IMR-90 (cell line): ENCODE measurements around the gene NRP1. TPM values are rescaled to one million over a fixed set of nuclear protein-coding genes. Genes with fewer than 3 reads are reported as not detected.
A peak's percentile ranks its signal among the peaks of the same experiment; 100 is the strongest.

ENCODE experiments used
- ATAC-seq: fragments of 200-7000 bp; cut with Tn5 transposase; 2 replicates; pipeline ENCODE4 v1.9.1; 2020; ENCODE audit warnings: low read depth, mild to moderate bottlenecking, moderate library complexity
- BruUV-seq: library from RNA; stranded (reverse); fragments of 400-500 nt; replicated peaks from 2 replicates; lab custom pipeline; 2021; lab: Mats Ljungman, UMichigan
- CTCF ChIA-PET: fragments of 300-600 bp; formaldehyde crosslinking; extraction: SDS; loops from one replicate; lab custom pipeline; 2021; ENCODE audit warnings: antibody characterized with exemption; lab: Yijun Ruan, JAX
- POLR2A ChIA-PET: fragments of 300-600 bp; sonication (Branson Sonifier 250); formaldehyde crosslinking; loops from one replicate; lab custom pipeline; 2022; ENCODE audit warnings: antibody characterized with exemption; ENCODE audit not compliant: unreplicated experiment; lab: Charles Lee
- DNase-seq: peaks from one replicate; pipeline ENCODE4 v3.0.0; 2013
- H2AFZ ChIP-seq: replicated peaks from 2 replicates; pipeline ENCODE3; 2013; ENCODE audit warnings: low read length, mild to moderate bottlenecking; ENCODE audit not compliant: poor library complexity
- H2AK5ac ChIP-seq: 2 replicates; pipeline ENCODE4 v1.6.1; 2013; ENCODE audit warnings: low read depth, low read length, inconsistent platforms
- H2AK9ac ChIP-seq: replicated peaks from 2 replicates; pipeline ENCODE3; 2013; ENCODE audit warnings: mild to moderate bottlenecking, low read depth, low read length, moderate library complexity; ENCODE audit not compliant: poor library complexity
- H2BK120ac ChIP-seq: 2 replicates; pipeline ENCODE4 v1.6.1; 2013; ENCODE audit warnings: low read depth, low read length, inconsistent platforms
- H2BK15ac ChIP-seq: 3 replicates; pipeline ENCODE4 v1.6.1; 2013; ENCODE audit warnings: low read depth, low read length, inconsistent platforms
- H2BK20ac ChIP-seq: 2 replicates; pipeline ENCODE4 v1.6.1; 2013; ENCODE audit warnings: low read depth, mild to moderate bottlenecking, inconsistent platforms, low read length, moderate library complexity
- H2BK5ac ChIP-seq: 2 replicates; pipeline ENCODE4 v1.6.1; 2013; ENCODE audit warnings: mild to moderate bottlenecking, low read depth, low read length, inconsistent platforms; ENCODE audit not compliant: poor library complexity, severe bottlenecking
- H3K14ac ChIP-seq: replicated peaks from 2 replicates; pipeline ENCODE4 v1.6.1; 2013; ENCODE audit warnings: low read depth, low read length, inconsistent platforms
- H3K18ac ChIP-seq: 2 replicates; pipeline ENCODE4 v1.6.1; 2013; ENCODE audit warnings: low read depth, low read length, control low read depth
- H3K23ac ChIP-seq: 2 replicates; pipeline ENCODE4 v1.6.1; 2013; ENCODE audit warnings: low read depth, low read length, inconsistent platforms
- H3K27ac ChIP-seq: 2 replicates; pipeline ENCODE4 v1.5.1; 2013; ENCODE audit warnings: mild to moderate bottlenecking, control low read depth, low read length; ENCODE audit not compliant: insufficient read depth
- H3K27me3 ChIP-seq: 2 replicates; pipeline ENCODE4 v1.6.1; 2013; ENCODE audit warnings: low read length; ENCODE audit not compliant: control insufficient read depth, insufficient read depth
- H3K36me3 ChIP-seq: 2 replicates; pipeline ENCODE4 v1.6.1; 2013; ENCODE audit warnings: low read length, mixed read lengths; ENCODE audit not compliant: control insufficient read depth, insufficient read depth
- H3K4ac ChIP-seq: 2 replicates; pipeline ENCODE4 v1.6.1; 2013; ENCODE audit warnings: low read depth, low read length, inconsistent platforms
- H3K4me1 ChIP-seq: 2 replicates; pipeline ENCODE4 v1.6.1; 2013; ENCODE audit warnings: low read length, mixed read lengths; ENCODE audit not compliant: control insufficient read depth, insufficient read depth
- H3K4me2 ChIP-seq: 2 replicates; pipeline ENCODE4 v1.6.1; 2013; ENCODE audit warnings: low read depth, mild to moderate bottlenecking, control low read depth, low read length, moderate library complexity
- H3K4me3 ChIP-seq: 2 replicates; pipeline ENCODE4 v1.5.1; 2013; ENCODE audit warnings: low read depth, mild to moderate bottlenecking, control low read depth, low read length, moderate library complexity; ENCODE audit not compliant: insufficient read depth
- H3K56ac ChIP-seq: 2 replicates; pipeline ENCODE4 v1.6.1; 2013; ENCODE audit warnings: low read length, inconsistent platforms; ENCODE audit not compliant: insufficient read depth; ENCODE audit errors: extremely low read depth
- H3K79me1 ChIP-seq, 2 experiments: 2 replicates each; pipeline ENCODE4 v1.6.1; 2013; ENCODE audit warnings: low read length in 2 of 2, inconsistent platforms in 1 of 2, low read depth in 1 of 2
- H3K9ac ChIP-seq: 2 replicates; pipeline ENCODE4 v1.6.1; 2013; ENCODE audit warnings: low read depth, low read length, control low read depth
- H3K9me1 ChIP-seq: 2 replicates; pipeline ENCODE4 v1.6.1; 2013; ENCODE audit warnings: low read length, inconsistent platforms; ENCODE audit not compliant: insufficient read depth
- H3K9me3 ChIP-seq: 2 replicates; pipeline ENCODE4 v1.6.1; 2013; ENCODE audit warnings: low read length; ENCODE audit not compliant: control insufficient read depth, insufficient read depth
- H4K20me1 ChIP-seq: 2 replicates; pipeline ENCODE4 v1.6.1; 2013; ENCODE audit warnings: low read length, inconsistent platforms; ENCODE audit not compliant: insufficient read depth
- H4K5ac ChIP-seq: 2 replicates; pipeline ENCODE4 v1.6.1; 2013; ENCODE audit warnings: mild to moderate bottlenecking, low read depth, low read length, control low read depth
- H4K8ac ChIP-seq, 2 experiments: 2 replicates each; pipeline ENCODE4 v1.6.1; 2013; ENCODE audit warnings: low read depth in 2 of 2, low read length in 2 of 2, control low read depth in 1 of 2, inconsistent platforms in 1 of 2
- H4K91ac ChIP-seq: 2 replicates; pipeline ENCODE4 v1.6.1; 2013; ENCODE audit warnings: low read depth, low read length, inconsistent platforms; ENCODE audit not compliant: insufficient read depth
- RAD21 ChIP-seq: IDR thresholded peaks from 2 replicates; pipeline ENCODE4 v1.6.1; 2012; ENCODE audit warnings: low read length, improper control_type of control experiment
- RFX5 ChIP-seq: IDR thresholded peaks from 2 replicates; pipeline ENCODE4 v1.8.0; 2012; ENCODE audit warnings: low read depth, mild to moderate bottlenecking, low read length, moderate library complexity
- SMC3 ChIP-seq: fragments of 150-350 bp; IDR thresholded peaks from 2 replicates; pipeline ENCODE4 v1.6.1; 2016; ENCODE audit warnings: low read depth, mild to moderate bottlenecking, antibody characterized with exemption, low read length, moderate library complexity
- WGBS, 2 experiments: methylation state at CpG; one replicate each; pipeline versions ENCODE4 v1.1.5 to v1.1.7; 2013; ENCODE audit warnings: missing lambda C conversion rate in 2 of 2; ENCODE audit not compliant: insufficient read length in 1 of 2; ENCODE audit errors: extremely low coverage in 2 of 2; 5-methylcytosine and 5-hydroxymethylcytosine counted together
- dilution Hi-C: fragments of 300-500 bp; cut with HindIII; formaldehyde crosslinking; loops from one replicate; pipeline ENCODE4 v1.14.3; 2018; ENCODE audit warnings: low sequenced_read_pairs; ENCODE audit not compliant: unreplicated experiment
- in situ Hi-C: fragments of 300-500 bp; cut with MboI; formaldehyde crosslinking; loops from 3 replicates; pipeline ENCODE4 v1.14.3; 2019; ENCODE audit warnings: low sequenced_read_pairs, inconsistent platforms, mixed read lengths
- intact Hi-C: fragments of 100-400 bp; cut with micrococcal nuclease; formaldehyde crosslinking; loops from 2 replicates; pipeline ENCODE4 v1.10.0; 2022
- polyA plus RNA-seq, 3 experiments: library from polyadenylated mRNA; depleted of rRNA; stranded (reverse); fragments of >200 nt; gene quantifications; 2 replicates each; pipeline ENCODE4 v1.2.3, GENCODE V29; 2012; ENCODE audit warnings: low replicate concordance in 1 of 3
- total RNA-seq: library from RNA; depleted of rRNA; stranded (reverse); fragments of >200 nt; gene quantifications from 2 replicates; pipeline ENCODE4 v1.2.3, GENCODE V29; 2012
- TF ChIP-seq, protein P1 (sequence below): conservative IDR thresholded peaks from 2 replicates; pipeline ENCODE4 v1.5.1; 2012; ENCODE audit warnings: mild to moderate bottlenecking, low read depth, low read length, improper control_type of control experiment

The NRP1 gene
- total and polyA plus RNA-seq, 2 of the 4 experiments (the other 2 are of a cell fraction), result 108 to 227 TPM

DNA sequence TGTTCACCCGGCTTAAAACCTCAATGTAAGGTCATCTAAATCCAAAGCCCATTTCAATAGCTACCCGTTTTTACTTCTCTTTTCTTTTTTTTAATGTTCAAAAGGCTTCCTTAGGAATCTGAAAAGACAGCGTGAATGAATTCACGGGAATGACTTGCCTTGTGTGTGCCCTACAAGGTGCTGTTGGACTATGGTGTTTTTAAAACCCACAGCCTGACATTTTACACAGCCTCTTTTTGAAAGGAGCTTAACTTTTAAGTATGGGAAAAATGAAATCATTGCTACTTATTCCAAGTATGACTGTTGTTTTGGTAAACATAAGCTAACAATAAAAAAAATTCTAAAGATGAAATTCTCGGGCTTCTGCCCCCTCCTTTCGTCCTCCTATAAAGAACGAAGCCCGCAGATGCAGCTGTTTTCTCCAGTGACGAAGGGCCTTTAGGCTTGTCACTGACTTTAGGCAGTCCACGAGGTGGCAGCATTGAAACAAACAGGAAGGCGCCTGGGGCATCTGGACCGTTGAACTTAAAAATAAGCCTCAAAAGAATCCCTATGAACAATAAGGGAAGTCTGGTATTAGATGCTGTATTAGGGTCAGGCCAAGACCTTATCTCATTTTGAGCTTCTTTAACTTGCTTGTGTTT is 141.3 kb downstream of the NRP1 start:
- H3K27me3 ChIP-seq, result no peaks in the 10 kb centered on the region
- peak overlapping the region; percentile 42 for H2BK5ac ChIP-seq
- H3K79me1 ChIP-seq, result peaks cover 0 to 16% of the 10 kb centered on the region in 2 experiments; a peak in 3 of 4 replicates
- no peak overlapping the region for H3K14ac ChIP-seq
- no peaks in the 10 kb centered on the region for H4K20me1 ChIP-seq
- no peak overlapping the region for H4K5ac ChIP-seq
- WGBS, 2 experiments, result no CpG with 5 or more reads among the region's 12 CpGs
- H2AK5ac ChIP-seq, result 0 out of 2 replicates have a peak overlapping the region, but pooled peaks have one; percentile 30
- peak; percentile 81 for ATAC-seq
- no peak overlapping the region; the same call in 1 of the 2 replicates for H3K18ac ChIP-seq
- no peak overlapping the region for H3K23ac ChIP-seq
- peak overlapping the region; percentile 42; the same call in 1 of the 2 replicates for H2BK120ac ChIP-seq
- H2AFZ ChIP-seq, result no peak overlapping the region
- H2BK20ac ChIP-seq, result no peak overlapping the region
- TF ChIP-seq RAD21 (peak; percentile 84), RFX5 (no peak), SMC3 (peak; percentile 88)
- TF ChIP-seq, protein P1, sequence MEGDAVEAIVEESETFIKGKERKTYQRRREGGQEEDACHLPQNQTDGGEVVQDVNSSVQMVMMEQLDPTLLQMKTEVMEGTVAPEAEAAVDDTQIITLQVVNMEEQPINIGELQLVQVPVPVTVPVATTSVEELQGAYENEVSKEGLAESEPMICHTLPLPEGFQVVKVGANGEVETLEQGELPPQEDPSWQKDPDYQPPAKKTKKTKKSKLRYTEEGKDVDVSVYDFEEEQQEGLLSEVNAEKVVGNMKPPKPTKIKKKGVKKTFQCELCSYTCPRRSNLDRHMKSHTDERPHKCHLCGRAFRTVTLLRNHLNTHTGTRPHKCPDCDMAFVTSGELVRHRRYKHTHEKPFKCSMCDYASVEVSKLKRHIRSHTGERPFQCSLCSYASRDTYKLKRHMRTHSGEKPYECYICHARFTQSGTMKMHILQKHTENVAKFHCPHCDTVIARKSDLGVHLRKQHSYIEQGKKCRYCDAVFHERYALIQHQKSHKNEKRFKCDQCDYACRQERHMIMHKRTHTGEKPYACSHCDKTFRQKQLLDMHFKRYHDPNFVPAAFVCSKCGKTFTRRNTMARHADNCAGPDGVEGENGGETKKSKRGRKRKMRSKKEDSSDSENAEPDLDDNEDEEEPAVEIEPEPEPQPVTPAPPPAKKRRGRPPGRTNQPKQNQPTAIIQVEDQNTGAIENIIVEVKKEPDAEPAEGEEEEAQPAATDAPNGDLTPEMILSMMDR, result peak; percentile 77
- no peak overlapping the region for H3K56ac ChIP-seq
- no peak overlapping the region for H4K91ac ChIP-seq
- peak overlapping the region; percentile 49; the same call in 1 of the 2 replicates for H3K4ac ChIP-seq
- H3K36me3 ChIP-seq, result peaks cover 10% of the 10 kb centered on the region
- no peak overlapping the region for H3K4me3 ChIP-seq
- no peak overlapping the region for H2AK9ac ChIP-seq
- H3K9me1 ChIP-seq, result peaks cover 11% of the 10 kb centered on the region; the same call in 1 of the 2 replicates
- in situ Hi-C loops, result no loop called here
- H3K9ac ChIP-seq, result no peak overlapping the region
- intact Hi-C loops, result loop anchor here (1.0 to 10.0 kb wide), 5 partner anchors 79 to 1445 kb away; no protein-coding TSS in a partner anchor
- ChIA-PET POLR2A (no interaction called here), CTCF (interaction anchor here (0.6 to 1.9 kb wide), 25 partner anchors 8 to 1445 kb away, joined by 3 to 11 read pairs (median 4); partner anchors contain the start of gene NRP1)
- H3K9me3 ChIP-seq, result no peaks in the 10 kb centered on the region
- no peak overlapping the region; the same call in 2 of the 3 replicates for H2BK15ac ChIP-seq
- H3K27ac ChIP-seq, result no peak overlapping the region
- no TSS peak for BruUV-seq
- peaks cover 18% of the 10 kb centered on the region for H3K4me1 ChIP-seq
- H3K4me2 ChIP-seq, result no peak overlapping the region
- peak overlapping the region; percentile 18 to 52; a peak in 1 of 4 replicates for H4K8ac ChIP-seq
- DNase-seq, result peak; percentile 87
- dilution Hi-C loops, result no loop called here
